ENCODE measurements around the gene HOXC10.

The HOXC10 gene

GRCh38 chr12:54005853-54006558 lies 21.1 kb downstream of the HOXC10 start:
- no peak overlapping the region for H3K9ac ChIP-seq (ENCODE audit: low read length)
- no peak overlapping the region for H2BK120ac ChIP-seq (ENCODE audit: low read depth, low read length)
- H2BK15ac ChIP-seq (replicated peaks; ENCODE audit: low read depth): no peak overlapping the region
- H4K8ac ChIP-seq (ENCODE audit: low read depth, low read length): no peak overlapping the region
- no peak overlapping the region for H3K18ac ChIP-seq (ENCODE audit: low read length)
- H3K27ac ChIP-seq (ENCODE audit: low read depth, low read length): no peak overlapping the region
- H3K56ac ChIP-seq (ENCODE audit: low read length): no peak overlapping the region
- no peak overlapping the region for H3K4ac ChIP-seq (ENCODE audit: low read depth, low read length)
- no peak overlapping the region for H2BK5ac ChIP-seq (ENCODE audit: low read length)
- H3K23ac ChIP-seq (ENCODE audit: low read length): no peak overlapping the region
- no peak overlapping the region for H3K4me2 ChIP-seq (ENCODE audit: low read length)
- H3K79me1 ChIP-seq (ENCODE audit: low read length): no peaks in the 10 kb centered on the region
- WGBS (ENCODE audit: extremely low coverage, insufficient coverage, low lambda C conversion rate): no CpG with 5 or more reads among the region's 39 CpGs
- H3K27me3 ChIP-seq (ENCODE audit: insufficient read depth, low read length, poor library complexity): peaks cover 95% of the 10 kb centered on the region
- H3K79me2 ChIP-seq (ENCODE audit: control insufficient read depth, insufficient read depth, low read length): no peaks in the 10 kb centered on the region
- peak; percentile 86 for DNase-seq
- no peaks in the 10 kb centered on the region for H3K4me1 ChIP-seq (ENCODE audit: control insufficient read depth, low read depth, low read length)
- H3K36me3 ChIP-seq (ENCODE audit: control insufficient read depth, insufficient read depth, low read length): no peaks in the 10 kb centered on the region
- no peak overlapping the region for H2AK5ac ChIP-seq (ENCODE audit: low read length)
- no peak overlapping the region for H3K4me3 ChIP-seq (ENCODE audit: low read length)
- H4K5ac ChIP-seq (ENCODE audit: low read length): no peak overlapping the region

GRCh38 chr12:54006559-54007220 lies 21.7 kb downstream of the HOXC10 start:
- no peak overlapping the region for H2AK5ac ChIP-seq (ENCODE audit: low read length)
- no peak overlapping the region for H3K4ac ChIP-seq (ENCODE audit: low read depth, low read length)
- DNase-seq: no peak
- H3K27ac ChIP-seq (ENCODE audit: low read depth, low read length): no peak overlapping the region
- no peak overlapping the region for H3K23ac ChIP-seq (ENCODE audit: low read length)
- no peak overlapping the region for H3K56ac ChIP-seq (ENCODE audit: low read length)
- H3K4me2 ChIP-seq (ENCODE audit: low read length): no peak overlapping the region
- H4K5ac ChIP-seq (ENCODE audit: low read length): no peak overlapping the region
- WGBS (ENCODE audit: extremely low coverage, insufficient coverage, low lambda C conversion rate): no CpG with 5 or more reads among the region's 22 CpGs
- H3K4me1 ChIP-seq (ENCODE audit: control insufficient read depth, low read depth, low read length): no peaks in the 10 kb centered on the region
- H2BK5ac ChIP-seq (ENCODE audit: low read length): no peak overlapping the region
- H2BK15ac ChIP-seq (replicated peaks; ENCODE audit: low read depth): no peak overlapping the region
- H3K4me3 ChIP-seq (ENCODE audit: low read length): no peak overlapping the region
- no peak overlapping the region for H4K8ac ChIP-seq (ENCODE audit: low read depth, low read length)
- no peaks in the 10 kb centered on the region for H3K79me2 ChIP-seq (ENCODE audit: control insufficient read depth, insufficient read depth, low read length)
- H2BK120ac ChIP-seq (ENCODE audit: low read depth, low read length): no peak overlapping the region
- no peak overlapping the region for H3K9ac ChIP-seq (ENCODE audit: low read length)
- no peak overlapping the region for H3K18ac ChIP-seq (ENCODE audit: low read length)
- H3K79me1 ChIP-seq (ENCODE audit: low read length): no peaks in the 10 kb centered on the region
- no peaks in the 10 kb centered on the region for H3K36me3 ChIP-seq (ENCODE audit: control insufficient read depth, insufficient read depth, low read length)
- H3K27me3 ChIP-seq (ENCODE audit: insufficient read depth, low read length, poor library complexity): peaks cover 93% of the 10 kb centered on the region

GRCh38 chr12:54007538-54008259 lies 22.8 kb downstream of the HOXC10 start:
- Histone ChIP-seq H3K79me1 (ENCODE audit: low read length) (no peaks in the 10 kb centered on the region), H3K27ac (ENCODE audit: low read depth, low read length) (no peak overlapping the region), H3K4ac (ENCODE audit: low read depth, low read length) (no peak overlapping the region), H3K9ac (ENCODE audit: low read length) (no peak overlapping the region), H3K36me3 (ENCODE audit: control insufficient read depth, insufficient read depth, low read length) (no peaks in the 10 kb centered on the region), H3K4me1 (ENCODE audit: control insufficient read depth, low read depth, low read length) (no peaks in the 10 kb centered on the region), H3K79me2 (ENCODE audit: control insufficient read depth, insufficient read depth, low read length) (no peaks in the 10 kb centered on the region), H2BK120ac (ENCODE audit: low read depth, low read length) (no peak overlapping the region), H2AK5ac (ENCODE audit: low read length) (no peak overlapping the region), H2BK15ac (replicated peaks; ENCODE audit: low read depth) (no peak overlapping the region), H4K8ac (ENCODE audit: low read depth, low read length) (no peak overlapping the region), H3K4me2 (ENCODE audit: low read length) (no peak overlapping the region), H4K5ac (ENCODE audit: low read length) (no peak overlapping the region), H3K4me3 (ENCODE audit: low read length) (no peak overlapping the region), H3K23ac (ENCODE audit: low read length) (no peak overlapping the region), H3K56ac (ENCODE audit: low read length) (no peak overlapping the region), H3K27me3 (ENCODE audit: insufficient read depth, low read length, poor library complexity) (peaks cover 87% of the 10 kb centered on the region), H3K18ac (ENCODE audit: low read length) (no peak overlapping the region), H2BK5ac (ENCODE audit: low read length) (no peak overlapping the region)
- no CpG with 5 or more reads among the region's 2 CpGs for WGBS (ENCODE audit: extremely low coverage, insufficient coverage, low lambda C conversion rate)
- no peak for DNase-seq

- Histone ChIP-seq H3K9ac (ENCODE audit: low read length) (no peak overlapping the region), H3K56ac (ENCODE audit: low read length) (no peak overlapping the region), H3K4ac (ENCODE audit: low read depth, low read length) (no peak overlapping the region), H3K4me2 (ENCODE audit: low read length) (no peak overlapping the region), H4K8ac (ENCODE audit: low read depth, low read length) (no peak overlapping the region), H2BK5ac (ENCODE audit: low read length) (no peak overlapping the region), H2BK15ac (replicated peaks; ENCODE audit: low read depth) (no peak overlapping the region), H2AK5ac (ENCODE audit: low read length) (no peak overlapping the region), H2BK120ac (ENCODE audit: low read depth, low read length) (no peak overlapping the region), H3K79me1 (ENCODE audit: low read length) (no peaks in the 10 kb centered on the region), H3K18ac (ENCODE audit: low read length) (no peak overlapping the region), H3K4me3 (ENCODE audit: low read length) (no peak overlapping the region), H3K36me3 (ENCODE audit: control insufficient read depth, insufficient read depth, low read length) (no peaks in the 10 kb centered on the region), H3K23ac (ENCODE audit: low read length) (no peak overlapping the region), H3K27ac (ENCODE audit: low read depth, low read length) (no peak overlapping the region), H3K27me3 (ENCODE audit: insufficient read depth, low read length, poor library complexity) (peaks cover 87% of the 10 kb centered on the region), H4K5ac (ENCODE audit: low read length) (no peak overlapping the region), H3K4me1 (ENCODE audit: control insufficient read depth, low read depth, low read length) (no peaks in the 10 kb centered on the region), H3K79me2 (ENCODE audit: control insufficient read depth, insufficient read depth, low read length) (no peaks in the 10 kb centered on the region)
- DNase-seq: no peak
- WGBS (ENCODE audit: extremely low coverage, insufficient coverage, low lambda C conversion rate): no CpG with 5 or more reads among the region's 2 CpGs
Observed at GRCh38 chr12:54008260-54008552, 23.3 kb downstream of the HOXC10 start.

GRCh38 chr12:54009171-54010052 lies 24.5 kb downstream of the HOXC10 start:
- Histone ChIP-seq H4K8ac (ENCODE audit: low read depth, low read length) (no peak overlapping the region), H3K4me1 (ENCODE audit: control insufficient read depth, low read depth, low read length) (no peaks in the 10 kb centered on the region), H3K4ac (ENCODE audit: low read depth, low read length) (no peak overlapping the region), H3K18ac (ENCODE audit: low read length) (no peak overlapping the region), H2BK15ac (replicated peaks; ENCODE audit: low read depth) (no peak overlapping the region), H3K23ac (ENCODE audit: low read length) (no peak overlapping the region), H3K4me3 (ENCODE audit: low read length) (no peak overlapping the region), H2AK5ac (ENCODE audit: low read length) (no peak overlapping the region), H3K9ac (ENCODE audit: low read length) (no peak overlapping the region), H2BK5ac (ENCODE audit: low read length) (no peak overlapping the region), H4K5ac (ENCODE audit: low read length) (no peak overlapping the region), H3K36me3 (ENCODE audit: control insufficient read depth, insufficient read depth, low read length) (no peaks in the 10 kb centered on the region), H3K79me2 (ENCODE audit: control insufficient read depth, insufficient read depth, low read length) (no peaks in the 10 kb centered on the region), H3K4me2 (ENCODE audit: low read length) (no peak overlapping the region), H3K79me1 (ENCODE audit: low read length) (no peaks in the 10 kb centered on the region), H3K56ac (ENCODE audit: low read length) (no peak overlapping the region), H2BK120ac (ENCODE audit: low read depth, low read length) (no peak overlapping the region), H3K27me3 (ENCODE audit: insufficient read depth, low read length, poor library complexity) (peaks cover 89% of the 10 kb centered on the region), H3K27ac (ENCODE audit: low read depth, low read length) (no peak overlapping the region)
- no CpG with 5 or more reads among the region's 51 CpGs for WGBS (ENCODE audit: extremely low coverage, insufficient coverage, low lambda C conversion rate)
- DNase-seq: no peak
